ENCODE measurements around the gene WARS2.

WARS2 gene

DNA sequence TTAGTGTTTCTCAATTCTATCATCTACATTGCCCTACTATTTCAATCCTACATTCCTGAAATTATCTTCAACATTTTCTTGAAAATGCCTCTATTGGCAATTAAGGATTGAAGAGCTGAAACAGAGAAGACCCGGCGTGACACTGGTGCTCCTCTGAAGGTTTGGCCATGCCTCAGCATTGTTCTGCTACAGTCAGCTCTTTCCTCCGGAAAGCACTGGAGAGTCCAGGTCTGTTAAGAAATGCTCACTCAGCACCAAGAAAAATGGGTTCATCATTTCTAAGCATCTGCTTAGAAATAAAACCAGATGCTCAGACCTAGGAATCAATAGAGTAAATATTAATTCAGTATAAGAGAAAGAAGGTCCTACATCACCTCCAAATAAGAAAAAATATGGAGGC lies 58.8 kb downstream of the WARS2 start:
- no peak for DNase-seq

DNA sequence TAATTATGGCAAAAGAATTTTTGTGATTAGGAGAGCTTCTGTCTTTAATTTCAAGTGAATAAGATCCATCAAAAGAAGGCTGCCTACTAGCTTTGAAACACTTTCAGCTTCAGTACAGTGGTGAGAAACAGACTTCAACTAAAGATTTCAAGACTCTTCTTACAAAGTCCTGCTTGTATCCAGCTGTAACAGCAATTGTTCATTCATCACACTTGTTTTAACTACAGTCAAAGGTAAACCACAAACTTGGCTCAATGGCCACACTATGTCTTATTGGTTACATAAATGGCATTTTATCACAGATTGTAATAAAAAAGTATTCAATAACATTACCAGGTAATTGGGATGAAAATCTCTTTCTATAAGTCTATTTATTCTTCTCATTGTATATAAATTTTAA lies 59.2 kb downstream of the WARS2 start:
- DNase-seq, result no peak

DNA sequence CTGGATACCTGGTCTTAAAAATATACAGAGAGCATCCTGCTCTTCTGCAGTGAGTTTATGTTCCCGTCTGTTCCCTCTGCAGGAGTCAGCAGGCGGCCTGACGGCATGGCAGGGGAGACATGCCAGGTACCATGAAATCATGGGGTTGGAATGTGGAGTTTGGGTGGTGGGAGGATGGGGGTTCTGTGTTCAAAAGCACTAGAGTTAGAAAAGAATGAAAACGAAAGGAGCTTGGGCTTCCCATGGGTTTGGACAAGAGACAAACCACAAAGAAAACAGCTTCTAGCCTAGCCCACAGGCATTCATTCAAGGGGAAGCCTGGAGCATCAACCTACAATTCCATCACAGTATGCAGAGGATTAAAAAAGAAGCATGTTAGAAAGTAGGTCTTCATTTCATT lies 59.9 kb downstream of the WARS2 start:
- DNase-seq, result peak; percentile 73

DNA sequence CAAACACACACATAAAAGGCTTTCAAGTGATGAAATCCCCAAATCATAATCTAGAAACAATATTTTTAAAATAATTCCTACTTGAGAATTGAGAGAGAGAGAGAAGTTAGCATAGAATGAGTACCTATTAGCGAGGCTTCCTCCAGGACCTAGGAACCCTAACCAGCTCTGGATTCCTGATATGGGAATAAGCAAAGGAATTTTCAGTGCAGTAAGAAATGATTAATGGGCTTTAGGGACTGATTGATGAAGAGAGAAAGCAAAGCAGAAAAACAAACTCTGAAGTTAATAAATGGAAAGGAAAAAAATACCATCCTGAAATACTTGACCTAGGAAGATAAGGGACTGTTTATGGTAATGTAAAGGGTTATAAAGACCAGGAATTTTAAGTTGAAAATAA lies 60.6 kb downstream of the WARS2 start:
- no peak for DNase-seq

DNA sequence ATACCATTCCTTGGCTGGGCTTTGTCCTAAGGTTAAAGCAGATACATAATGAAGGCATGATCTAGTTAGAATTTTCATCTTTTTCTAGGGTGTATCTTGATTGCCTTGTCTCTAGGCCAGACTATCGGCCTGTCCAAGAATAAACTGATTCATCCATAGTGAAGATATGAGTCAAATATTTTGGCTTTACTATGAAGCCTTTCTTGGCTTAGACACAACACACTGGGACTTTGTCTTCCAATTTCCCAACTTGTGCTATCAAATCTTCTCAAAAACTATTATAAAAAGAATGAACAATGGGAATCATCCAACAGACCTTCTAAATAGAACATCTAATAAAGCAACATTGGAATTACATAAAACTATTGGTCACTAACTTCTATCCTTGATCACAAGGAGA lies 64.8 kb downstream of the WARS2 start:
- DNase-seq, result no peak

DNA sequence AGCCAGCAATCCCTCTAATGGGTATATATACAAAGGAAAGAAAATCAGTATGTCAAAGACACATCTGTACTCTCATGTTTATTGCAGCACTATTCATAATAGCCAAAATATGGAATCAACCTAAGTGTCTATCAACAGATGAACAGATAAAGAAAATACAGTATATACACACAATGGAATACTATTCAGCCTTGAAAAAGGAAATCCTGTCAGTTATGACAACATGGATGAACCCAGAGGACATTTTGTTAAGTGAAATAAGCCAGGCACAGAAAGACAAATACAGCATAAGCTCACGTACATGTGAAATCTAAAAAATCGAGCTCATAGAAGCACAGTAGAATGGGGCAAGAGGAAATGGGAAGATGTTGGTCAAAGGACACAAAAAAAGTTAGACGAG lies 69.1 kb downstream of the WARS2 start:
- DNase-seq, result no peak

DNA sequence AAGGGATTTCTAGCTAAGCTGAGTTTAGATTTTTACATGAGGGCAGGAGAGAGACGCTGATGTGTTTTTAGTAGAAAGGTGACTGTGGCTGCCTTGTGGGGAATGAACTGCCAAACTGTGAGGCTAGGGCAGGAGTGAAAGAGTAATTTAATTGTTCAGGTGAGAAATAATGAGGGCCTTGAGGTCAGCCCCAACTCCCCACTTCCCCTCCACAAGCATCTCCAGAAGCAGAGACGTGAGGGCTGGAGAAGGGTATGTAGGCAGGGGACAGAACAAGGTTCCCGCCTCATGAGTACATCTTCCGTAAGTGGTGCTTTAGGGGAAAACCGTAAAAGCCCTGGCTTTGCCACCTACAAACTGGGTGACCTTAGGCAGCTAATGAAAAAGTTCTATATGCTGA lies 70.8 kb downstream of the WARS2 start:
- DNase-seq, result no peak

DNA sequence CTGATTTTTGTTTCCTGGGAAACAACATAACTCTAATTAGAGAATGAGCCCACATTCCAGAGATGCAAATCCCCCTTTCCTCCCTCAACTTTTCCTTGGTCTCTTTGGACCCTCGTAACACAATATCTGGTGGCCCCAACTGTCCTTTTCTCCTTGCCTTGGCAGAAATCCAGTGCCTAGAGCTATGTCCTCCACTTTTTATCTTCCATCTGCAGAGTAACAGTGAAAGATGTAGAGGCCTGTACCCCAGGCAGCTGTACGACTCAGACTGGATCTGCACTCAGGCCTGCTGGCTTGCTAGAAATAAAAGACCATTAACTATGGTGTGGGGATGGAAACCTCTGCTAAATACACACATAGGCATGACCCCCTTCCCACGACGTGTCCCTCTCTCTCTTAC lies 72.0 kb downstream of the WARS2 start:
- no peak for DNase-seq

DNA sequence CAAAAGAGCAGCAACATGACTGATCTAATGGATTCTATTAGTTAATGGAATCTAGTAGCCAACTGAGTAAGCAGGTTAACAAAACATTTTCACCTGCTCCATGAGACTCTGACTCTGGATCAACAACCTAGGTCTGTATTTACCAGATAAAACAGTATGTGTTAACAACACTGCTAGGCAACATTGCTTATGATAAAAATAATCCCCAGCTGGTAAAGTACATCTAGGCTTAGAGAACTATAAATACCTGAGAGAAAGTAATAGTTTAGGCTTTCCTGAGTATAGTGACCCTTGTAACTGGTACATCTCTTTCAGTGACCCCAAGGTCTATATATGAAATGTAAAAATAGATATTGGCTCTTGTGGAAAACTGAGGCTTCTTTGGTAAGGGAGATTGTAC lies 78.8 kb downstream of the WARS2 start:
- no peak for DNase-seq

DNA sequence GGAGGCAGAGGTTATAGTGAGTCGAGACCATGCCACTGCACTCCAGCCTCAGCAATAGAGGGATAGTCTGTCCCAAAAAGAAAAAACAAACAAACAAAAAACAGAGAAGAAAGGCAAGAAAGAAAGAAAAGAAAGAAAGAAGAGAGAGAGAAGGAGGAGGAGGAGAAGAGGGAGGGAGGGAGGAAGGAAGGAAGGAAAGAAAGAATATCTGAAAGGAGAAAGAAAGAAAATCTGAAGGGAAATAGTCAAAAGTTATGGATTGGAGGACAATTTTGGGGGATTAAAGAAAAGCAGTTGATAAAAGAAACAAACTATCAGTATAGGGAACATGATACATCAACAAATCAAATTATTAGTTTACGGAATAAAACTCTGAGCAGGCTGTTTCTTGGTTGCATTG lies 84.9 kb downstream of the WARS2 start:
- no peak for DNase-seq

DNA sequence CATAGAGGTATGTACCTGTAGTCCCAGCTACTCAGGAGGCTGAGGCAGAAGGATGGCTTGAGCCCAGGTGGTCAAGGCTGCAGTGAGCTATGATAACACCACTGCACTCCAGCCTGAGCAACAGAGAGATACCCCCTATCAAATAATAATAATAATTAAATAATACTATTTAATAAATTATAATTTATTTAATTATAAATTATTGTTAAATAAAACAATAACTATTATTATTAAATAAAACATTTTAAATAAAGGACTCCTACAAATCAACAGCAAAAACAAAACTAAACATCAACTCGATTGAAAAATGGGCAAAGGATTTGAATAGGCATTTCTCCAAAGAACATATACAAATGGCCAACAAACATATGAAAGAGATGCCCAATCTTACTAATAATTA lies 86.5 kb downstream of the WARS2 start:
- DNase-seq, result no peak

DNA sequence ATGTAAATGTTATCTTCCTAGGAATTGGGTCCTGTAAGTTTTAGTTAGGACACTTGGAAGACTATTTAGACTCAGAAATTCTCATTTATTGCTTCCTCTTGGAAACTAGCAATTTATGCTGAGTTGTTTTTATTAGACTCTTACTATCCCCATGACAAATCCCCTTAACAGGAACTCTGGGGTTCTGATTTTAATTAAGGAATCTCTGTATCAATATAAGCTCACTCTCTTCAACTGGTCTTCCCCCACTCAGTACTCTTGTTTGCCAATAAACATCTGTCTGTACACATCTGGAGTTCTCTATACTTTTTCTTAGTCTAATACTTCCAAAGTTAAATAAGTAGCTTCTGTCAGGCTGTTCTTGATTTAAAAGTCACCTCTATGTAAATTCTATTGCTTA lies 88.2 kb downstream of the WARS2 start:
- no peak for DNase-seq

DNA sequence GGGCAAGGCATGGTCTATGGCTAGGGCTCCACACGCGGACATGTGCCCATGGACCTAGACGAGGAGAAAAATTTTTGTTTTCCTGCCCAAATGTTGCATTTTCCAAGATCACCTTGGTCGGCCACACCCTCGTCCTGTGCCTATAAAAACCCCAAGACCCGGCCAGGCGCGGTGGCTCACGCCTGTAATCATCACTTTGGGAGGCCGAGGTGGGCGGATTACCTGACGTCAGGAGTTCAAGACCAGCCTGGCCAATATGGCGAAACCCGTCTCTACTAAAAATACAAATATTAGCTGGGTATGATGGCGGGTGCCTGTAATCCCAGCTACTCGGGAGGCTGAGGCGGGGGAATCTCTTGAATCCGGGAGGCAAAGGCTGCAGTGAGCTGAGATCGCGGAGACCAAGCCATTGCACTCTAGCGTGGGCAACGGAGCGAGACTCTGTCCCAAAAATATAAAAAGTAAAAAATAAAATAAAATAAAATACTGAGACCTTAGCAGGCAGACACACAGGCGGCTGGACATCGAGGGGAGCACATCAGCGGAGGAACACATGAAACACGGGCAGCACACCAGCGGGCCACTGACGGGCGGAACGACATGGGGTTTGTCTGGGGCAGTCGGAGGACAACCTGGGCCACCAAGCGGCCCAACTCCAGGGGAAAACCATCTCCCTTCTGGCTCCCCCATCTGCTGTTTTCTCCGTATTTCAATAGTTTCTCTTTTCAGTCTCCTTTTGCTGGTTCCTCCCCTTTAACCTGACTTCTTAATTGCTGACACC lies 91.6 kb downstream of the WARS2 start:
- no peak for DNase-seq

DNA sequence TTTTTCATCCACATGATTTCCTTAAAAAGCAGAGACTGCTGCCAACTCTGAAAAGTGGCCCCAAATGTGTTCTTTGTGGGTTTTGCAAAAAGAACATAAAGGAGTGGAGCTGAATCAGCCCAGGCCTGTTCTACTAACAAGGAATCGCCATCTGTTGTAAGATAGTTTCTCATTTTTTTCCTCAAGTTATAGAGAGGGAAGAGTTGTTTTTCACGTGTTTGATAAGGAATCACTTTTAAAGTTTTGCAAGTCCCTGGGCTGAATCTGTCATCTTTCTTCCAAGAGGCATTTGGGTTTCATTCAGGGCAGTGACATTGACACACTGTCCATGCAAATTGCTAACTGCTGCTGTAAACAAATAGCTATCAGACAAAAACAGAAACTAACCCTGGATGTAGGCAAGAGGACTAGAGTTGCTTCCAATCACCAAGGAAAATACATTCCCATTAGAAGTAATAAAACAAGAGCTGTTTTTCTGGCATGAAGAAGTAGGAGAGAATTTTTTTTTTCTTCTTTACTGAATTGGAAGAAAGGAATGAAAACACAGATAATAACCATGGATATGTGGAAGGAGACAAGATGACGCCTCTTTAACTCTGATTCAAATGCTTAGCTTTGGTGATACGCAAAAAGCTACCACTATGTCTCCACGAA lies 93.5 kb downstream of the WARS2 start:
- no peak for DNase-seq

DNA sequence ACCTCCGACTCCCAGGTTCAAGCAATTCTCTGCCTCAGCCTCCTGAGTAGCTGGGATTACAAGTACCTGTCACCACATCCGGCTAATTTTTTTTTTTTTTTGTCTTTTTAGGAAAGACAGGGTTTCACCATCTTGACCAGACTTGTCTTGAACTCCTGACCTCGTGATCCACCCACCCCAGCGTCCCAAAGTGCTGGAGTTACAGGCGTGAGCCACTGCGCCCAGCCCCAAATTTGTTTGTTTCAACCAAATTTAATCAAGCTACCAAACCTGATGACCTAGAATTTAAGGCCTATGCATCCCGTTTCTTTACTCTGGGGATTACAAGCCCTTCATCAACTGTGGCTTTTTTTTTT lies 94.0 kb downstream of the WARS2 start:
- DNase-seq, result no peak

DNA sequence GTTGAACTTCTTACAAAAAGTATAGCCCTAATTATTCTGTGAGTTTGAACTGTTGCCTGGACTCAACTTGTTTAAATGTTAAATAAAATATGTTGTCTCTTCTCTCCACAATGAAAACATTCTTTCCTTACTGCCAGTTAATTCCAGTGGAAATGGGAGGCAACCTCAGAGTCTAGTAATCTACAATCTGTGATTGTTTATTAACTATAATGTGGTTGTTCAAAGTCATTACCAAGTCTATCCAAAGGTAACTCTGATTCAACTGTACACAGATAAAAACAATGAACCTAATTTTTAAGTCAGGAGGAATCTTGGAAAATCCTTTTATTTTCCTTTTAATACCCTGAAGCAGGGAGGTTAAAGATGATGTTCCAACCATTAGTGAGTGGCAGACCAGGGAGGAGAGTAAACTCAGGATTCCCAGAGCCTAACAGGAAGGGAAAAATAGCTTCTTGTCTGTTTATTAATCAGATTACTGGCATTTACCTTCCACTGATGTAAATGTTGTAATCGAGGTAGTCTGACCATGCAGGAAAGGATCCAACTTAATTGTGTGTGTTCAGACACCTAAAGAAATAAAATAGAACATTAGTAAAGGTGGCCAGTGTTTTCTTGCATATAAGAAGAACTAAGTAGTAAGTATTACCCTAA lies 95.2 kb downstream of the WARS2 start:
- no peak for DNase-seq

DNA sequence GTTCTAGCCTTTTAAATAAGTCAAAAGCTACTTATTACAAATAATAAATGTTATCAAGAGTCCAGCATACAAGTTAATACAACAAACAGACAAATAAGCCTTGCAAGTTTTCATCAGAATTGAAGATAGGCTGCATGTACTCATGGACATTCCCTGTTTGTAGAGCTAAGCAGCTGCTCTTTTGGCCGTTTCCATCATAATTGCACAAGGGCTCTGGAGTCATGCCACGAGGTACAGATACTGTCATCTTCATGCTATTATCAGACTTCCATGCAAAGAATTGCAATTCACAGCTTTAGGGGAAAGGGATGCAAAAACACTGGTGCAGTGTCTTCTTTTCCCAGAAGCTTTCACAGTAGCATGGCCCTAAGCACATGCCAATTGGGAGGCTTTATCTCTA lies 99.5 kb downstream of the WARS2 start:
- no peak for DNase-seq

DNA sequence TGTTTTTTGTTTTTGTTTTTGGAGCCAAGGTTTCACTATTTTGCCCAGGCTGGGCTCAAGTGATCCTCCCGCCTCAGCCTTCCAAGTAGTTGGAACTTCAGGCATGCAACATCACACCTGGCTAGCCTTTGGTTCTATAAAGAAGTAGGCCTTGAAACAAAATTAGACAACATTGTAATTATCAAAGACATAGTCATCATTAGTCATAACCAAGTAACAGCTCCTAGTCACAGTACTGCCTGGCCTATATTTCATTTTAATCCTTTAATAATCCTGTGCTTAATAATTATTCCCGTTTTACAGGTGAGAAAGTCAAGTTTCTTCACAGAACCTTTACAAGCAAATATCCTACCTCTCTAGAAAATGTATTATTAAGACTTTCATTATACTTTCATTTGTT lies 100.0 kb downstream of the WARS2 start:
- no peak for DNase-seq

DNA sequence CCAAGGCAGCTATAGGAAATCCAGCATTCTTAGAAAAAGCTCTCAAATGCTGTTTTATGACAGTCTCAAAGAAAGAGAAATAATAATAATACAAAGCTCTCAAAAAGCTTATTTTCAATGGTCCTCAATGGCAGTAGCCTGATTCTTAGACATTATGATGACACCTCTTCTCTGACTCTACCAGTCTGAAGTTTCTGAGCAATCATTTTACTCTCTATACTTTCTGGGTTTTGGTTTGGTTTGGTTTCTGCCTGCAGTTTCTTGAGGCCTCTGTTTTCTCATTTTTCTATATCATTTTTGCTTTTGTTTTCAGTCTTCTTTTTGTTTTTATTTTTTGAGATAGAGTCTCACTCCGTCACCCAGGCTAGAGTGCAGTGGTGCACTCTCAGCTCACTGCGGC lies 102.1 kb downstream of the WARS2 start:
- DNase-seq, result no peak

DNA sequence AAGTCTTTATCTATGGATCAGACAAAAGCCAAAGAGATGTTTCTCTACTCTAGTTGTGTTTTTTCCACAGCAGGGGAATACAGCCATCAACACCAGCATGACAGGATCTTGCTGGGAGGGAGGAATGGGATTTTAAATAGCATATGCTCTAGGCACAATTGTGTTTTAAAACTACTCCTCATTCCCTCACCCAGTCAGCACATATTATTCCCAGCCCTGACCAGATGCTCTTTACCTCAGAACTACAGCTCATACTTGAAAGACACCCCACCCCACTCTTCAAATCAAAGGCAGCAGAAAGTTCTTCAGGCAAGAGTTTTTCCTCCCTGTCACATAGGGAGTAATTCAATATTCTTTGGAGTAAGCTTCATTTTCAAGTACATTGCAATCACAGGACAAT lies 106.1 kb downstream of the WARS2 start:
- no peak for DNase-seq

DNA sequence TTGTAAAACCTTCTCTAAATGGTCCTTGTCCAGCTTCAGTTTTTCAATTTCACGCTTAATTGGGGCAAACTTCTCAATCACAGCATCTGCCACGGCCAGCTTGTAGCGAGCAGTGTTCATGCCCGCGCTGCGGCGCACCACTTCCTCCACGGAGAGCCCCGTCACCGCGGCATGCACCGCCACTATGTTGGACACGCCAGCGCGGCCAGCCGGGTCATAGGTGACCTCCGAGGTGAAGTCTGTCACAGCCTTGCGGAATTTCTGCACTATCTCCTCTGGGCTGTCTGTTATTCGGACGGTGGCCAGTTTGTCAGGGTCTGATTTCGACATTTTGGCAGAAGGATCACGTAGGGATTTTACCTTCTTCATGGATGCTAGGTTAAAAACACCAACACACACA lies 107.5 kb downstream of the WARS2 start:
- DNase-seq, result no peak

DNA sequence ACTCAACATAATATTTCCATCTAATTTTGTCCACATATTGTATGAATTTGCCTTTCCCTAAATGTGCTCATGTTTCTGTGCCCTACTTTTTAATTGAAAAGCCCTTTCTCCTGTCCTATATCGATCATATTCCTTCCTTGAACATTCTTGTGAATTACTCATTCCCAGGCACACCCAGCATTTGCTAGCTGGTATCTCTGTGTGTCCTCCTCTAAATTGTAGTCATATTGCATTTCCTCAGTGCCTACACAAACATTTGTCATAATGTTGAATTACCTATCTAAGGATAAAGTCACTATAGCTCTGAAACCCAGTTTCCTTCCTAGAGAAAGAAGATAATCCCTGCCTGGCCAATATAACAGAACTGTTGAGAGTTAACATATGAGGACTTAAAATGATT lies 112.7 kb downstream of the WARS2 start:
- DNase-seq, result no peak

DNA sequence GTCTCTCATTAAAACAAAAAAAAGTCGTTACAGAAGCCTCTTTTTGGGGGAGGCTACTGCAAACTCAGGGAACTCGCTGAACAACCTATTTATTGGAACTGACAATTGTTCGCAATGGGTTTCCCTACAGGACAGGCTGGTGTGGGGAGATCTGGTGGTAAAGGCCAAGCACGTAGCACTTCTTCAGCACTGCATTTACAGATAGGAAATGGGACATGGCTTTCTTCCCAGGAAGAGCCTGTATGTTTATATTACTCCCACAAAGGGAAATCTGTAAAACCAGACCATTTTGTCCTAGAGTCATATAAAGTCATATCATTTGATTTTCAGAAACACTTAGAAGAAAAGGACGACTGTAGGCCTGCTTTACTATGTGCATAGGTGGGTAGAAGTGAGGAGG lies 113.5 kb downstream of the WARS2 start:
- no peak for DNase-seq

DNA sequence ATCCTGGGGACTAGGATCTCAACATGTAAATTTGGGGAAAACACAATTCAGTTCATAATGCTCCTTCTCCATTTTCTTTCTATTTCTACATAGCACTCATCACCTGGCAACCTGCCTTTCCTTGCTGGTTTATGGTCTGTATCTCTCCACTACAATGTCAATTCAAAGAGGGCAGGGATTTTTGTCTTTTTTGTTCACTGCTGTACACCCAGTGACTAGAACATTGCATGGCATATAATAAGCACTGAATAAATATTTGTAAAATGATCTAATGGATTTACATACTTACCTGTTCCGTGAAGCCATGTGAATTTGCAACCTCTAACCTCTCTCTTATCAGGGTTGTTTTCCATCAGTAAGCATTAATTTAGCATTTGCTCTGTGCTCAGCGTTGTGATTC lies 124.9 kb downstream of the WARS2 start:
- DNase-seq, result no peak

DNA sequence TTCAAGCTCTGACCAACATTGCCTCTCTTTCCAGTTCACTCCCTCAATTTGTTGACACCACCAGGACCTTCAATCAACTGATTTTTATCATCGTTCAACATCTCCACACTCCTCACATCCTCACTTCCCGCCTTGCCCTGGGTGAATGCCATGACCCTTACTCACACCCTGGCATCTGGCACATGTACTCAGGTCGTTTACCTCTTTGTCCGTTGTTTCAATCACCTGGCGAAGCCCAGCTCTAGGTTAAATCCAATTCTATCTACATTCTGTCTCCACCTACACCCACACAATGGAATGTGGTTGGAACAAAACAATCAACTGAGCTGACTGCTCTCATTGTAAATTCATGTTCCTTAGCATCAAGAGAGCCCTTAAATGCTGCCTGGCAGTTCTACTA lies 128.1 kb downstream of the WARS2 start:
- DNase-seq, result no peak

Data from T1000 (cell line).